ENCODE data around the gene ADAMTS18. TPM values are rescaled to one million over a fixed set of nuclear protein-coding genes. Genes with fewer than 3 reads are reported as not detected.

The ADAMTS18 gene
- total and polyA plus RNA-seq, 9 of the 15 experiments (the other 6 are each of a cell fraction or from before 2014, with no cell fraction given): not detected

GRCh38 chr16:77376358-77376757 is 58.5 kb downstream of the ADAMTS18 start:
- whole genome bisulfite sequencing (ENCODE audit: insufficient coverage, low coverage, missing lambda C conversion rate): 2% methylated on average over 4 of the region's 4 CpGs
- H3K9ac ChIP-seq (ENCODE audit: insufficient read depth in 1 of 2, low read depth in 2 of 2, low read length in 2 of 2): no peak overlapping the region
- H3K27me3 ChIP-seq (ENCODE audit: control insufficient read depth in 2 of 2, insufficient read depth in 2 of 2, low read length in 2 of 2): no peaks in the 10 kb centered on the region; a peak in 1 of 5 replicates
- peak in 1 of 4 experiments; percentile 12 for DNase-seq (ENCODE audit: extremely low read depth in 1 of 4, low spot score in 3 of 4)
- ATAC-seq: 0 out of 3 replicates have a peak, but pooled peaks have one; percentile 37
- H2AFZ ChIP-seq (ENCODE audit: low read depth, low read length): no peak overlapping the region
- H3K9me1 ChIP-seq (ENCODE audit: control insufficient read depth, insufficient read depth, low read length): no peaks in the 10 kb centered on the region
- H3K4me3 ChIP-seq: no peak overlapping the region
- H4K20me1 ChIP-seq (replicated peaks; ENCODE audit: control insufficient read depth, insufficient read depth, low read length): no peaks in the 10 kb centered on the region
- ChIA-PET POLR2A (interaction anchor here (0.6 kb wide), 1 partner anchor 30 kb away, joined by 3 read pairs; no protein-coding TSS in a partner anchor), CTCF (ENCODE audit: low intra/inter-chr PET ratio) (no interaction called here)
- BruUV-seq (replicated peaks): no TSS peak
- no peaks in the 10 kb centered on the region for H3K79me2 ChIP-seq (ENCODE audit: control insufficient read depth, insufficient read depth, low read length)
- TF ChIP-seq CC2D1A (IDR thresholded peaks at IDR 0.05) (no peak), FOXK1 (CRISPR knock-in tag; IDR thresholded peaks at IDR 0.05; ENCODE audit: borderline replicate concordance) (no peak), SREBF2 (CRISPR knock-in tag; IDR thresholded peaks at IDR 0.05) (no peak), CTCF (IDR thresholded peaks at IDR 0.05 in 2 of 3, conservative IDR thresholded peaks at IDR 0.05 in 1 of 3; ENCODE audit: insufficient read depth in 2 of 3, low read depth in 1 of 3, low read length in 3 of 3) (0 out of 6 replicates have a peak, but pooled peaks of 1 of the 3 experiments have one; percentile 16), CREBBP (IDR thresholded peaks at IDR 0.05; ENCODE audit: low read depth, low read length) (no peak), ETS1 (conservative IDR thresholded peaks at IDR 0.05; ENCODE audit: control insufficient read depth, low read depth, low read length) (no peak)
- H3K27ac ChIP-seq (ENCODE audit: extremely low read depth, low read depth, low read length): no peak overlapping the region
- H3K4me2 ChIP-seq (ENCODE audit: insufficient read depth, low read length): no peak overlapping the region
- no peaks in the 10 kb centered on the region for H3K9me3 ChIP-seq (replicated peaks; ENCODE audit: control insufficient read depth, insufficient read depth, low read depth, low read length)
- H3K4me1 ChIP-seq (replicated peaks in 1 of 2; ENCODE audit: control insufficient read depth in 2 of 2, insufficient read depth in 2 of 2, low read length in 2 of 2): no peaks in the 10 kb centered on the region
- intact Hi-C loops (cut with micrococcal nuclease) (no loop called here), in situ Hi-C loops (cut with MboI) (no loop called here)
- FAIRE-seq: no peak
- H3K36me3 ChIP-seq (ENCODE audit: control insufficient read depth, insufficient read depth, low read length): no peaks in the 10 kb centered on the region
